DND-41 (cell line): ENCODE measurements around the gene ZNF329.

Experiments used
- ATAC-seq: fragments of 200-7000 bp; cut with Tn5 transposase; 3 replicates; pipeline ENCODE4 v1.9.1; 2021; ENCODE audit warnings: low read depth; ENCODE audit not compliant: insufficient read depth
- DNase-seq: peaks from one replicate; pipeline ENCODE4 v3.0.0-alpha.2; 2020
- H2AFZ ChIP-seq: 2 replicates; pipeline ENCODE4 v1.6.0; 2012; ENCODE audit warnings: low read depth, low read length
- H3K27ac ChIP-seq: 2 replicates; pipeline ENCODE4 v1.5.1; 2012; ENCODE audit warnings: low read length, inconsistent platforms
- H3K27me3 ChIP-seq: fragments of 200-600 bp; sonication (generic); 2 replicates; pipeline ENCODE4 v1.6.0; 2012; ENCODE audit warnings: low read length, mild to moderate bottlenecking, inconsistent platforms; ENCODE audit not compliant: insufficient read depth, poor library complexity
- H3K36me3 ChIP-seq: 2 replicates; pipeline ENCODE4 v1.5.1; 2012; ENCODE audit warnings: low read length, inconsistent platforms; ENCODE audit not compliant: insufficient read depth
- H3K4me1 ChIP-seq: 2 replicates; pipeline ENCODE4 v1.5.1; 2012; ENCODE audit warnings: mild to moderate bottlenecking, low read length; ENCODE audit not compliant: insufficient read depth
- H3K4me2 ChIP-seq: 2 replicates; pipeline ENCODE4 v1.6.0; 2012; ENCODE audit warnings: mild to moderate bottlenecking, moderate library complexity, low read length, inconsistent platforms; ENCODE audit not compliant: insufficient read depth
- H3K4me3 ChIP-seq, 2 experiments: fragments of 200-600 bp in 1 of 2; shearing (Covaris generic) in 1 of 2; 2 replicates each; pipeline ENCODE4 v1.5.1; 2012 to 2016; ENCODE audit warnings: inconsistent platforms in 2 of 2, low read length in 2 of 2, mild to moderate bottlenecking in 2 of 2, low read depth in 1 of 2, moderate library complexity in 1 of 2
- H3K79me2 ChIP-seq: 2 replicates; pipeline ENCODE4 v1.6.0; 2012; ENCODE audit warnings: low read length, inconsistent platforms; ENCODE audit not compliant: insufficient read depth
- H3K9ac ChIP-seq: 2 replicates; pipeline ENCODE4 v1.6.0; 2012; ENCODE audit warnings: low read depth, mild to moderate bottlenecking, inconsistent platforms, low read length, moderate library complexity
- H3K9me3 ChIP-seq: 2 replicates; pipeline ENCODE4 v1.5.1; 2012; ENCODE audit warnings: low read length, moderate library complexity, mild to moderate bottlenecking, inconsistent platforms; ENCODE audit not compliant: insufficient read depth, severe bottlenecking
- H4K20me1 ChIP-seq: 2 replicates; pipeline ENCODE4 v1.6.0; 2012; ENCODE audit warnings: low read length; ENCODE audit not compliant: insufficient read depth
- CTCF ChIP-seq: IDR thresholded peaks from 2 replicates; pipeline ENCODE4 v1.5.1; 2012; ENCODE audit warnings: borderline replicate concordance, low read length, moderate library complexity, mild to moderate bottlenecking; ENCODE audit not compliant: poor library complexity, severe bottlenecking; ENCODE audit errors: extremely low read depth
- EZH2 ChIP-seq: IDR thresholded peaks from 3 replicates; pipeline ENCODE4 v1.6.1; 2012; ENCODE audit warnings: borderline replicate concordance, low read depth, mild to moderate bottlenecking, moderate library complexity, low read length, inconsistent platforms; ENCODE audit not compliant: severe bottlenecking

Gene ZNF329

GRCh38 chr19:58117841-58118575 is 32.6 kb downstream of the ZNF329 start:
- H3K9me3 ChIP-seq = peaks cover 56% of the 10 kb centered on the region
- no peaks in the 10 kb centered on the region for H3K27me3 ChIP-seq
- TF ChIP-seq EZH2 (no peak), CTCF (no peak)
- no peak overlapping the region for H2AFZ ChIP-seq
- ATAC-seq = no peak
- DNase-seq = no peak
- no peak overlapping the region for H3K4me3 ChIP-seq
- H3K79me2 ChIP-seq = no peaks in the 10 kb centered on the region
- H4K20me1 ChIP-seq = no peaks in the 10 kb centered on the region
- no peaks in the 10 kb centered on the region for H3K4me1 ChIP-seq
- H3K27ac ChIP-seq = no peak overlapping the region
- no peaks in the 10 kb centered on the region for H3K36me3 ChIP-seq
- no peak overlapping the region for H3K4me2 ChIP-seq
- H3K9ac ChIP-seq = no peak overlapping the region

- Histone ChIP-seq H3K79me2 (no peaks in the 10 kb centered on the region), H3K9ac (no peak overlapping the region), H2AFZ (no peak overlapping the region), H3K4me1 (no peaks in the 10 kb centered on the region), H3K4me3 (no peak overlapping the region), H4K20me1 (no peaks in the 10 kb centered on the region), H3K36me3 (no peaks in the 10 kb centered on the region), H3K4me2 (no peak overlapping the region), H3K9me3 (peaks cover 49% of the 10 kb centered on the region), H3K27me3 (no peaks in the 10 kb centered on the region), H3K27ac (no peak overlapping the region)
- TF ChIP-seq EZH2 (no peak), CTCF (no peak)
- ATAC-seq (no peak), DNase-seq (no peak)
These were observed 42.1 kb downstream of the ZNF329 start for GRCh38 chr19:58108546-58108817.

- H3K79me2 ChIP-seq = no peaks in the 10 kb centered on the region
- no peak overlapping the region for H2AFZ ChIP-seq
- H3K27ac ChIP-seq = no peak overlapping the region
- no peak overlapping the region for H3K4me2 ChIP-seq
- no peaks in the 10 kb centered on the region for H3K4me1 ChIP-seq
- H3K9ac ChIP-seq = no peak overlapping the region
- no peaks in the 10 kb centered on the region for H3K36me3 ChIP-seq
- H3K4me3 ChIP-seq = no peak overlapping the region
- H3K27me3 ChIP-seq = no peaks in the 10 kb centered on the region
- no peak for ATAC-seq
- DNase-seq = no peak
- no peaks in the 10 kb centered on the region for H4K20me1 ChIP-seq
- TF ChIP-seq CTCF = no peak
- no peak for TF ChIP-seq EZH2
- peaks cover 49% of the 10 kb centered on the region for H3K9me3 ChIP-seq
These were observed 42.6 kb downstream of the ZNF329 start for GRCh38 chr19:58107778-58108545.
